GM10847 (cell line): ENCODE results near the gene SENP2.

ENCODE experiments used
- POLR2A ChIP-seq: IDR thresholded peaks from 2 replicates; pipeline ENCODE4 v1.6.1; 2011; ENCODE audit not compliant: insufficient read length; ENCODE audit errors: extremely low read depth

The SENP2 gene

DNA sequence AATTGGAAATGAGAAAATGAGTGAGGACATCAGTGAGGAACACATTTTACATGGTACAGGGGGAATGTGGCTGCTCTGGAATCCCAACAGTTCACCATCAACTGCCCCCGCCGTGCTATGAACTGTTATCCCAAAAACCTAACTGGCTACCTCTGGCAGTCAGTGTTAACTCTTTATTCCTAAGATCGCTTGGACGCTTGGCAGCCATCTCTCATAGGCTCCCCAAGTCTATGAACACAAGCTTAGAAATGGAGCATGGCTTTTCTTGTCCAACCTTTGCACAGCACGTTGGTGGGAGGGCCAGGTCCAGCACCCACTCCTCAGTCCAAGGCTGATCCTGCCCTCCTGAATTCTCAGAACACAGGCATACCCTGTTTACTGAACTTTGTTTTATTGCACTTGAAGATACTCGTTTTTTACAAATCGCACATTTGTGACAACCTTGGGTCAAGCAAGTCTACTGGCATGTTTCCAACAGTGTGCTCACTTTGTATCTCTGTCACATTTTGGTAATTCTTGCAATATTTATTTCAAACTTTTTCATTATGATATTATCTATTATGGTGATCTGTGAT, 53.6 kb downstream of the SENP2 start:
- TF ChIP-seq POLR2A = no peak

DNA sequence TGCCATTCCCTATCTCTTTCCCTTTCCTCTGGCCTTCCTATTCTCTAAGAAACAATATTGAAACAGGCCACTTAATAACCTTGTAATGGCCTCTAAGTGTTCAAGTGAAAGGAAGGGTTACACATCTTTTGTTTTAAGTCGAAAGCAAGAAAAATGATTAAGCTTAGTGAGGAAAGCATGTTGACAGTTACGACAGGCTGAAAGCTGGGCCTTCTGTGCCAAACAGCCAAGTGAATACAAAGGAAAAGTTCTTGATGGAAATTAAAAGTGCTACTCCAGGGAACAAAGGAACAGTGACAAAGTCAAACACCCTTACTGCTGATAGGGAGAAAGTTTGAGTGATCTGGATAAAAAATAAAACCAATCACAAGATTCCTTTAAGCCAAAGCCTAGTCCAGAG, 54.2 kb downstream of the SENP2 start:
- TF ChIP-seq POLR2A = no peak

- TF ChIP-seq POLR2A = no peak
Observed at GRCh38 chr3:185645596-185646381, 59.7 kb downstream of the SENP2 start.

DNA sequence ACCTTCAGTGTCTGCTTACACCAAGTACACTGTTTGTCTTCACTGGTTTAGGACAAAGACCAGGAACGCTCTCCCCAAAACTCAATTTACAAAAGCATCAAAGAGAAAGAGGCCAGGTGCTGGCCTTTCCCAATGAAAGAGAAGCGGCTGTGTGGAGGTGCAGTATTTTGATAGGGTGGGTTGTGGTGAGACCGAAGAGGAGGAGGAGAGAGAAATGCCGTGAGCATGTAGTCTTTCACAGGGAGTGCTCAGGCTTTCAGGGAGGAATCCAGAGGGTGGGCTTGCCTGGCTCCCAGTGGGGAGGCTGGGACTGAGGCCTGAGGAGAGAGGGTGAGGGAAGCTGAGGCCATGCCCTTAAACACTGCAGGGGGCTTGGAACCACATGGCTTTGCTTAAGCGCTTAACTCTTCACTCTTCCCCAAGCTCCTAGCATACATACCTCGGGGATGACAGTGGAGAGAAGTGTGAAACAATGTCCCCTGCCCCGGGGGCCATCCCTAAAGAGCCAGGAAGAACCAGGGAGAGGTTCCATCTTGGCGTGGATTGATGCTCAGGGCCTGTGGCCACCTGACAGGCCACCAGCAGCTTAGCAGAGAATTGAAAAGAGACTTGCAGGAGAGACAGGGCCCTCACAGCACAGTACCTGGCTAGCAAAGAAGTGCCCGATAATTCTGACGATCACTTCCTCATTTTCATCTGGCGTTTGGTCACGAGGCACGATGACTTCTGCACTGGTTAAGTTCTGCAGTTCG, 60.5 kb downstream of the SENP2 start:
- TF ChIP-seq POLR2A = no peak

DNA sequence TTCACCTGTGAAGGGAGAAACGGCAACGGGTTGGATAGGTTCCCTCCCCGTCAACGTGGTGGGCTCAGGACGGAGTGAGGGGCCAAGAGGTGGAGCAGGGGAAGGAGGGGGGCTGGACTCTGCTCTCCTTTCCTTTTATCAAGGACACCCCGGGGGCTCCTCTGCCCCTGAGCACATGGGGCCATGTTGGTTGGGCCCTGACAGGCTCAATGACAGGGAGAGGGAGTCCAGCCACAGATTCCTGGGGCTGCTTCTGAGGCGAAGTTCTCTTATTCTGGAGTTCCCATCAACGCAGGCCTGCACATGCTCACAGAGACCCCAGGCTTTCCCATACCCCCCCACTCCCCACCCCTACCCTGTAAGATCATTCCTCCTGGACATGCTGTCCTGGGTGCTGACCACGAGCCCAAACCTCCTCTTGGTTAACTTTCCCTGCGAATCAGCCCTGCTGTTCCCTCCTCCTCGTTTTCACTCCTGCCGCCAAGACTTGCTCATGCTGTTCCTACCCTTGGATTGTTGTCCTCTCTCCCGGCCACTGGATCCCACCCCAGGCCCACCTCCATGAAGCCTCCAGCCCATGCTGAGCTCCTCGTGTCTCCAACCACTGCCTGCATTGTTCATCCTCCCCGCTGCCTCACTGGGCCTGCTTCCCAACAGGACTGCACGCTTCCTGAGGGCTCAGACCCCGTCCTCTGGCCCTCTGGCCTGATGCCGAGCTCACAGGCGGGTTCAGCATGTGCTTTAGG, 61.2 kb downstream of the SENP2 start:
- no peak for TF ChIP-seq POLR2A

GRCh38 chr3:185647880-185648210, 61.8 kb downstream of the SENP2 start:
- no peak for TF ChIP-seq POLR2A

GRCh38 chr3:185648396-185648795, 62.3 kb downstream of the SENP2 start:
- no peak for TF ChIP-seq POLR2A

- TF ChIP-seq POLR2A = no peak
Observed at GRCh38 chr3:185649414-185649813, 63.3 kb downstream of the SENP2 start.

DNA sequence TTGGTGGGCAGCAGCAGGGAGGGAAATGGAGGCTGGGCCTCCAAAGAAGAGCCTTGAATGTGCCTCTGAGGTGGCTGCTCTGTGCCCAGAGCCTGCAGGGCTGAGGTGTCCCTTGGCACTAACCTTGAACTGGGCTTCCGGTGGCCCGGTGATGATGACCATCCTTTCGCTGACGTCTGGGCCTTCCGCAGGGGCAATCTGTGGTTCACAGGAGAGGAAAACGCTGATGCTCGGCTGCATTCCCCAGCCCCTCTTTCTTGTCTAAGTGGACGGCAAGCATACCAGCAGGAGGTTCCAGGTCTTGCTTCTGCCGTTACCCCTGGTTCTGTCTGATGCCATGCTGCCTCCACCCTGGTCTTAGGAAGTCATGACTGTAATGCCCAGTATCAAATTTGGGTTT, 65.9 kb downstream of the SENP2 start:
- TF ChIP-seq POLR2A = no peak

DNA sequence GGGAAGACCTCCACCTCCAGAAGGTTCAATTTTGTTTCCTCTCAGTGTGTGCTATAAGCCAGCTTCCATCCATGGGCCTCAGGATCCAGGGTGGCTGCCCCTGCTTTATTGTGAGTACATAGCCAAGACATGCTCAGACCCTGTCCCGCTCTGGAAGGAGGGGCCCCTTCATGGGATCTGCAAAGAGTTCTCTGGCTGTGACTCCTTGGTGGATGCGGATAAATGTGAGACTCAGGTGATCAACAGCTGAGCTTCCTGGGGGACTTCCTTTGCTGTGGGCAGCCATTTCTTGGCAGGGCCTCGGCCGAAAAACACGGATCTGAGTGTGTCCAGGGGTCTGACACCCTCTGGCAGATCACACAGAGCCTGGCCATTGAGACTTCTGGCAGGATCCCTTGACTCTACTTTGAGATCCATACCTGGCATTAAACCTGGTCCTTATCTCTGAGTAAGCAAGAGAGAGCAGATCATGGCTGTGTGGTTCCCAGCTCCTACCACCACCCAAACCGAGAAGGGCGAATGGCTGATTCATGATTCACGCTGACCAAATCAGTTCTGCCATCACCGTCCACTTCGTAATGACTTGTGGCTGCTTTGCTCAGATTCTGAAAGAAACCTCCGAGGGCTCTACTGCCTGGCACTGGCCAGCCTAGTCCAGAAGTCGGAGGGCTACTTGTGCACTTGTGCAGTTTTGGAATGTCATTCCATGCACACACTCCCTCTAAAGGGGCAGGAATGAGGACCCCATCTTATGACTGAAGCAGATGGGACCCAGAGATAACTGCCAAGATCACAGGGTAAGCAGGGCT, 68.1 kb downstream of the SENP2 start:
- TF ChIP-seq POLR2A = no peak

DNA sequence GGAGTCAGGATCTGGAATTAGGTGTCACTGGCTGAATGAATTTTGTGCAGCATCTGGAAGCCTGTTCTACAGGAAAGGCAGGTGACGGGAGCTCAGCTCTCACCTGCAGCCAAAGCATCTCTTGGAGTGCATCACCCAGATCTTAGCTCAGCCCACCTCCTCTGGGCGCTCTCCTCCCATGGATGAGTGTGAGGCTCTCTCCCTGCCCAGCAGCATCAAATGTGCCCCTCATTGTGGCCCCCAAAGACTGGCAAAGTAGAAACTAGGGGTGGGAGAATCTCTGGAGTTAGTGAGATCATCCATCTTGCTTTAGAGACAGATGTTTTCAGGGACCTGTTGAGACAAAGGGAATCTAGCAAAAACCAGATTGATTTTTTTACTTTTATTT, 68.7 kb downstream of the SENP2 start:
- no peak for TF ChIP-seq POLR2A

GRCh38 chr3:185655426-185656320, 69.6 kb downstream of the SENP2 start:
- no peak for TF ChIP-seq POLR2A

DNA sequence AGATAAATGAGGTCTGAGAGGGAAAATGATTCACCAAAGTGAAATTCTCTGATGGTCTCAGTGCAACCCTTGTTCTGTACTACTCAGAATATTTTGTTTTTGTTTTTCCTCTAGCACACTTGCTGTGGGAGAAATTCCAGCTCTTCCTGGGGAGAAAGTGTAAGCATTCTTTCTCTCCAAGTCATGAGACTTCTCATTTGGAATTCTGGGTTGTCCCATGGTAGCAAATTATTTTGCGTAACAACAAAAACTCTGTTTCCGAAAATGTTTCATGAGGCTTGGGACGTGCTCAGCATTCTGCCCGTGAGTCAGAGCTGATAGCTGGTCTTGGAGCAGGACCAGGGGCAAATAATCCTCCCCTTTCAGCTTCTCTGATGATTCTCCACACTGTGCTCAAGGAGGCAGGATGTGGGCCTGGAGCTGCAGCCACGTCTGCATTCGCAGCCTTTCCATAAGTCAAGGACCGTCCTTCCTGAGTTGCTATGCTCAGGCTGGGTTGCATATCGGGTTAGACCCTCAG, 70.3 kb downstream of the SENP2 start:
- no peak for TF ChIP-seq POLR2A

GRCh38 chr3:185657211-185657610, 71.1 kb downstream of the SENP2 start:
- TF ChIP-seq POLR2A = no peak
